ENCODE measurements around the gene CD96. TPM values are rescaled to one million over a fixed set of nuclear protein-coding genes. Genes with fewer than 3 reads are reported as not detected.

The CD96 gene
- total RNA-seq, 1 experiment from 2014 or later, result not detected

DNA sequence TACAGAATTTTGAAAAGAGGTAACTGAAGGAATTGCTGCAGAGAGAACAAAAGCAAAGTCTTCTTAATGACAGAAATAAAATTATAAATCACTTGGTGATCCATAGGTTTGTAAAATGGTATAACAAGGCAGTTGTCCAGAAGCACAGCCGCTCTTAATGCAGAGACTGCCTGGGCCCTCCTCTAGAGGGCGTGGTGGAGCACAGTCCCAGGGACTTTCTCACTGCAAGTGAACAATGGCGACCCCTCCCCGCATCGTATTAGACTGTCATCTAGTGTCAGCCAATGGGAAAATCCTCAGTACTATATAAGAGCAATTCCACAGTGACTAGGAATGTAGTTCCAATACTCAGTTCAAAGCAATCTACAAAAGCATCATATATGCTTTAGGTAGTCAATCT, 79.5 kb downstream of the CD96 start:
- Histone ChIP-seq H3K27ac (ENCODE audit: insufficient read length, low read depth, low read length) (no peak overlapping the region), H2BK120ac (ENCODE audit: low read depth, low read length, poor library complexity, severe bottlenecking) (no peak overlapping the region), H3K4ac (ENCODE audit: low read depth, low read length) (no peak overlapping the region), H3K79me1 (ENCODE audit: insufficient read depth, low read depth, low read length, poor library complexity, severe bottlenecking) (no peaks in the 10 kb centered on the region), H4K91ac (ENCODE audit: insufficient read length, low read depth, low read length) (no peak overlapping the region), H3K79me2 (ENCODE audit: insufficient read depth, low read length) (no peaks in the 10 kb centered on the region), H3K9me3 (ENCODE audit: control insufficient read depth, low read depth, low read length) (no peaks in the 10 kb centered on the region), H2BK12ac (ENCODE audit: insufficient read length, low read depth, low read length) (no peak overlapping the region), H3K23me2 (ENCODE audit: insufficient read length, low read depth, low read length, poor library complexity, severe bottlenecking) (no peaks in the 10 kb centered on the region), H4K20me1 (ENCODE audit: control insufficient read depth, insufficient read depth, insufficient read length) (no peaks in the 10 kb centered on the region), H3K9ac (ENCODE audit: extremely low read depth, insufficient read length, low read length) (no peak overlapping the region), H3K23ac (ENCODE audit: insufficient read length, low read depth, low read length) (no peak overlapping the region), H3K27me3 (ENCODE audit: insufficient read depth, low read length) (no peaks in the 10 kb centered on the region), H3K4me1 (ENCODE audit: insufficient read depth, low read length) (no peaks in the 10 kb centered on the region), H4K8ac (replicated peaks; ENCODE audit: insufficient read length, low read depth, low read length) (no peak overlapping the region), H2AFZ (ENCODE audit: low read length) (no peak overlapping the region), H3K14ac (ENCODE audit: insufficient read depth, low read length) (no peak overlapping the region), H2AK5ac (ENCODE audit: insufficient read length, low read length) (no peak overlapping the region), H3K18ac (ENCODE audit: insufficient read length, low read depth, low read length) (no peak overlapping the region), H4K5ac (ENCODE audit: insufficient read length, low read depth, low read length) (no peak overlapping the region), H3K4me2 (ENCODE audit: insufficient read depth, insufficient read length, low read length) (no peak overlapping the region), H3T11ph (ENCODE audit: low read length) (no peak overlapping the region), H2BK20ac (ENCODE audit: low read depth, low read length, poor library complexity, severe bottlenecking) (no peak overlapping the region), H3K56ac (ENCODE audit: insufficient read length, low read depth, low read length) (no peak overlapping the region), H2BK15ac (ENCODE audit: low read depth, low read length) (no peak overlapping the region), H2BK5ac (ENCODE audit: insufficient read length, low read length) (no peak overlapping the region)
- no peaks in the 10 kb centered on the region for H3K27me3 Mint-ChIP-seq (ENCODE audit: low read depth)
- no peak overlapping the region for H3K4me3 Mint-ChIP-seq
- TF ChIP-seq, protein P1, sequence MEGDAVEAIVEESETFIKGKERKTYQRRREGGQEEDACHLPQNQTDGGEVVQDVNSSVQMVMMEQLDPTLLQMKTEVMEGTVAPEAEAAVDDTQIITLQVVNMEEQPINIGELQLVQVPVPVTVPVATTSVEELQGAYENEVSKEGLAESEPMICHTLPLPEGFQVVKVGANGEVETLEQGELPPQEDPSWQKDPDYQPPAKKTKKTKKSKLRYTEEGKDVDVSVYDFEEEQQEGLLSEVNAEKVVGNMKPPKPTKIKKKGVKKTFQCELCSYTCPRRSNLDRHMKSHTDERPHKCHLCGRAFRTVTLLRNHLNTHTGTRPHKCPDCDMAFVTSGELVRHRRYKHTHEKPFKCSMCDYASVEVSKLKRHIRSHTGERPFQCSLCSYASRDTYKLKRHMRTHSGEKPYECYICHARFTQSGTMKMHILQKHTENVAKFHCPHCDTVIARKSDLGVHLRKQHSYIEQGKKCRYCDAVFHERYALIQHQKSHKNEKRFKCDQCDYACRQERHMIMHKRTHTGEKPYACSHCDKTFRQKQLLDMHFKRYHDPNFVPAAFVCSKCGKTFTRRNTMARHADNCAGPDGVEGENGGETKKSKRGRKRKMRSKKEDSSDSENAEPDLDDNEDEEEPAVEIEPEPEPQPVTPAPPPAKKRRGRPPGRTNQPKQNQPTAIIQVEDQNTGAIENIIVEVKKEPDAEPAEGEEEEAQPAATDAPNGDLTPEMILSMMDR (conservative IDR thresholded peaks at IDR 0.05), result peak; percentile 95
- H3K36me3 Mint-ChIP-seq (ENCODE audit: insufficient read depth in 1 of 3, low read depth in 3 of 3), result peaks cover 0 to 9% (median 3%) of the 10 kb centered on the region in 3 experiments; a peak in 5 of 7 replicates
- peaks cover 11 to 16% of the 10 kb centered on the region in 2 experiments for H3K9me3 Mint-ChIP-seq
- no peak overlapping the region for H3K27ac Mint-ChIP-seq
- no CpG with 5 or more reads among the region's 5 CpGs for WGBS (ENCODE audit: extremely low coverage, insufficient read length, low lambda C conversion rate)
- no peaks in the 10 kb centered on the region for H3K4me1 Mint-ChIP-seq
- DNase-seq, result peak; percentile 81
